ENCODE measurements around the gene ASCC3.

ASCC3 gene

GRCh38 chr6:100886076-100886475 is 4.9 kb upstream of the ASCC3 start:
- no peaks in the 10 kb centered on the region for H3K4me1 ChIP-seq (ENCODE audit: insufficient read depth, insufficient read length)
- H3K9me3 ChIP-seq (ENCODE audit: insufficient read depth, low read length) = peaks cover 8% of the 10 kb centered on the region; the same call in 1 of the 2 replicates
- no peak for TF ChIP-seq YY1 (IDR thresholded peaks at IDR 0.05; ENCODE audit: insufficient read depth, insufficient read length)
- no peak for TF ChIP-seq SUZ12 (IDR thresholded peaks at IDR 0.05; ENCODE audit: extremely low read depth, insufficient read depth, insufficient read length)
- no peak for TF ChIP-seq ZNF274 (IDR thresholded peaks at IDR 0.05; ENCODE audit: low read depth, low read length)
- H3K9ac ChIP-seq (ENCODE audit: insufficient read length, low read depth) = no peak overlapping the region
- no peak for DNase-seq (ENCODE audit: low read depth, low spot score)
- no peaks in the 10 kb centered on the region for H3K27me3 ChIP-seq (ENCODE audit: insufficient read depth, insufficient read length)
- H3K36me3 ChIP-seq (ENCODE audit: insufficient read depth, insufficient read length, low read length) = no peaks in the 10 kb centered on the region
- no peak overlapping the region for H3K4me3 ChIP-seq (ENCODE audit: insufficient read length, low read depth)

DNA sequence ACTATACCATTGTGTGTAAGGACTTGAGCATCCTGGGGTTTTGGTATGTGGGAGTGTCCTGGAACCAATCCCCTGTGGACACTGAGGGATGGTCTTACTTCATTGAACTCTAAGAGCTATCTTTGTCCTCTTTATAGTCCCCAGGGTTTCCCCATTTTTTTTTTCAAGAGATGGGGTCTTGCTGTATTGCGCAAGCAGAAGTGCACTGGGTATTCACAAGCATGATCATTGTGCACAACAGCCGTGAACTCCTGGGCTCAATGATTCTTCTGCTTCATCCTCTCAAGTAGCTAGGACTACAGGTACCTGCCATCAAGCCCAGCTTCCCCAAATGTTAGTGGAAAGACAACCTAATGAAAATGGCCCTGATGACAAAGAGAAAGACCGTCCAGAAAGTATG is 2.2 kb upstream of the ASCC3 start:
- Histone ChIP-seq H3K9ac (ENCODE audit: insufficient read length, low read depth) (no peak overlapping the region), H3K27me3 (ENCODE audit: insufficient read depth, insufficient read length) (no peaks in the 10 kb centered on the region), H3K9me3 (ENCODE audit: insufficient read depth, low read length) (peaks cover 12% of the 10 kb centered on the region; the same call in 1 of the 2 replicates), H3K4me1 (ENCODE audit: insufficient read depth, insufficient read length) (no peaks in the 10 kb centered on the region), H3K4me3 (ENCODE audit: insufficient read length, low read depth) (no peak overlapping the region), H3K36me3 (ENCODE audit: insufficient read depth, insufficient read length, low read length) (peaks cover 9% of the 10 kb centered on the region)
- DNase-seq (ENCODE audit: low read depth, low spot score) = no peak
- no peak for TF ChIP-seq SUZ12 (IDR thresholded peaks at IDR 0.05; ENCODE audit: extremely low read depth, insufficient read depth, insufficient read length)
- TF ChIP-seq YY1 (IDR thresholded peaks at IDR 0.05; ENCODE audit: insufficient read depth, insufficient read length) = no peak
- no peak for TF ChIP-seq ZNF274 (IDR thresholded peaks at IDR 0.05; ENCODE audit: low read depth, low read length)

DNA sequence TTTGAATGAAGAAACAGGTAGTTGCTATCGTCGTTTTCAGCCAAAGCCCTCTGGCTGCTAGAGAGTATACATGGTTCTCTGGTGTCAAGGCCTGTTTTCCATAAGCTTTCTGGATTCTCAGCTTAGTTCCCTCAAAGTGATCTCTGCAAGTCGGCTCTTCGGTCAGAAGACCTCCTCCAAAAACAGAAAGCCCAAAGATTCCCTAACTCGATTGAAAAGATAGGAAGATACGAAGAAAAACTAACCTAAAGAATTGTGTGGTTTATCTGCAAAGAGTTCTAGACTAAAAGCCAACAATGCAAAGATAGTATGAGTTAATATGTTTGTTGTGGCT is 545 bp upstream of the ASCC3 start:
- Histone ChIP-seq H3K9ac (ENCODE audit: insufficient read length, low read depth) (peak overlapping the region; percentile 33), H3K36me3 (ENCODE audit: insufficient read depth, insufficient read length, low read length) (peaks cover 9% of the 10 kb centered on the region), H3K9me3 (ENCODE audit: insufficient read depth, low read length) (peaks cover 12% of the 10 kb centered on the region; the same call in 1 of the 2 replicates), H3K27me3 (ENCODE audit: insufficient read depth, insufficient read length) (no peaks in the 10 kb centered on the region), H3K4me1 (ENCODE audit: insufficient read depth, insufficient read length) (no peaks in the 10 kb centered on the region), H3K4me3 (ENCODE audit: insufficient read length, low read depth) (peak overlapping the region; percentile 74)
- DNase-seq (ENCODE audit: low read depth, low spot score) = no peak
- TF ChIP-seq ZNF274 (IDR thresholded peaks at IDR 0.05; ENCODE audit: low read depth, low read length) (no peak), YY1 (IDR thresholded peaks at IDR 0.05; ENCODE audit: insufficient read depth, insufficient read length) (no peak), SUZ12 (IDR thresholded peaks at IDR 0.05; ENCODE audit: extremely low read depth, insufficient read depth, insufficient read length) (no peak)

GRCh38 chr6:100880149-100880852 is 828 bp downstream of the ASCC3 start:
- TF ChIP-seq YY1 (IDR thresholded peaks at IDR 0.05; ENCODE audit: insufficient read depth, insufficient read length) = no peak
- Histone ChIP-seq H3K9ac (ENCODE audit: insufficient read length, low read depth) (peak overlapping the region; percentile 85), H3K4me1 (ENCODE audit: insufficient read depth, insufficient read length) (no peaks in the 10 kb centered on the region), H3K9me3 (ENCODE audit: insufficient read depth, low read length) (peaks cover 12% of the 10 kb centered on the region; the same call in 1 of the 2 replicates), H3K27me3 (ENCODE audit: insufficient read depth, insufficient read length) (no peaks in the 10 kb centered on the region), H3K36me3 (ENCODE audit: insufficient read depth, insufficient read length, low read length) (peaks cover 12% of the 10 kb centered on the region), H3K4me3 (ENCODE audit: insufficient read length, low read depth) (peak overlapping the region; percentile 74)
- DNase-seq (ENCODE audit: low read depth, low spot score) = no peak

DNA sequence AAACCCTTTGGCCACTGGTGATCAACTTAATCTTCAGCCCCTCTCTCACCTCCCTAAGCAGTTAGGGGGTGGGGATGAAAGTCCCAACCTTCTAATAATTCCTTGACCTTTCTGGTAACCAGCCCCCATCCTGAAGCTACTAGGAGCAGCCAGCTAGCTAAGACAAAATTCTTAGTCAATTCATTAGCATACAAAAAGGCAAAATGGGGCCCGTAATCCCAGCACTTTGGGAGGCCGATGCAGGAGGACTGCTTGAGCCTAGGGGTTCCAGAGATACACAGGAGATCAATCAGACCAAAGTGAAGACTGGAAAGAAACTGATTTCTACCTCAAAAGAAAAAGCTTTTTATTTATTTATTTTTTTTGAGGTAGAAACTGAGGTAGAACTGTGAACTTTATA is 1.8 kb downstream of the ASCC3 start:
- no peak for DNase-seq (ENCODE audit: low read depth, low spot score)
- Histone ChIP-seq H3K4me1 (ENCODE audit: insufficient read depth, insufficient read length) (no peaks in the 10 kb centered on the region), H3K27me3 (ENCODE audit: insufficient read depth, insufficient read length) (no peaks in the 10 kb centered on the region), H3K4me3 (ENCODE audit: insufficient read length, low read depth) (no peak overlapping the region), H3K9me3 (ENCODE audit: insufficient read depth, low read length) (peaks cover 12% of the 10 kb centered on the region; the same call in 1 of the 2 replicates), H3K9ac (ENCODE audit: insufficient read length, low read depth) (no peak overlapping the region), H3K36me3 (ENCODE audit: insufficient read depth, insufficient read length, low read length) (peaks cover 12% of the 10 kb centered on the region)
- TF ChIP-seq YY1 (IDR thresholded peaks at IDR 0.05; ENCODE audit: insufficient read depth, insufficient read length) = no peak
- no peak for TF ChIP-seq ZNF274 (IDR thresholded peaks at IDR 0.05; ENCODE audit: low read depth, low read length)
- no peak for TF ChIP-seq SUZ12 (IDR thresholded peaks at IDR 0.05; ENCODE audit: extremely low read depth, insufficient read depth, insufficient read length)

GRCh38 chr6:100877851-100878250 is 3.3 kb downstream of the ASCC3 start:
- Histone ChIP-seq H3K4me3 (ENCODE audit: insufficient read length, low read depth) (no peak overlapping the region), H3K9ac (ENCODE audit: insufficient read length, low read depth) (no peak overlapping the region), H3K9me3 (ENCODE audit: insufficient read depth, low read length) (peaks cover 12% of the 10 kb centered on the region; the same call in 1 of the 2 replicates), H3K4me1 (ENCODE audit: insufficient read depth, insufficient read length) (no peaks in the 10 kb centered on the region), H3K36me3 (ENCODE audit: insufficient read depth, insufficient read length, low read length) (peaks cover 13% of the 10 kb centered on the region), H3K27me3 (ENCODE audit: insufficient read depth, insufficient read length) (no peaks in the 10 kb centered on the region)
- no peak for TF ChIP-seq SUZ12 (IDR thresholded peaks at IDR 0.05; ENCODE audit: extremely low read depth, insufficient read depth, insufficient read length)
- no peak for TF ChIP-seq YY1 (IDR thresholded peaks at IDR 0.05; ENCODE audit: insufficient read depth, insufficient read length)
- no peak for TF ChIP-seq ZNF274 (IDR thresholded peaks at IDR 0.05; ENCODE audit: low read depth, low read length)
- no peak for DNase-seq (ENCODE audit: low read depth, low spot score)

GRCh38 chr6:100876251-100876650 is 4.9 kb downstream of the ASCC3 start:
- H3K4me3 ChIP-seq (ENCODE audit: insufficient read length, low read depth) = no peak overlapping the region
- H3K9me3 ChIP-seq (ENCODE audit: insufficient read depth, low read length) = peaks cover 4% of the 10 kb centered on the region; the same call in 1 of the 2 replicates
- no peaks in the 10 kb centered on the region for H3K4me1 ChIP-seq (ENCODE audit: insufficient read depth, insufficient read length)
- no peak for DNase-seq (ENCODE audit: low read depth, low spot score)
- peaks cover 26% of the 10 kb centered on the region for H3K36me3 ChIP-seq (ENCODE audit: insufficient read depth, insufficient read length, low read length)
- no peak overlapping the region for H3K9ac ChIP-seq (ENCODE audit: insufficient read length, low read depth)
- TF ChIP-seq SUZ12 (IDR thresholded peaks at IDR 0.05; ENCODE audit: extremely low read depth, insufficient read depth, insufficient read length) (no peak), ZNF274 (IDR thresholded peaks at IDR 0.05; ENCODE audit: low read depth, low read length) (no peak), YY1 (IDR thresholded peaks at IDR 0.05; ENCODE audit: insufficient read depth, insufficient read length) (no peak)
- H3K27me3 ChIP-seq (ENCODE audit: insufficient read depth, insufficient read length) = no peaks in the 10 kb centered on the region
